A549 (cell line): ENCODE measurements around the gene SPP2. TPM values are rescaled to one million over a fixed set of nuclear protein-coding genes. Genes with fewer than 3 reads are reported as not detected.

Experiments
- ATAC-seq, 2 experiments: fragments of 200-7000 bp in 1 of 2; fragments of >200 bp in 1 of 2; cut with Nextera tagmentation in 1 of 2; cut with Tn5 transposase in 1 of 2; 3 replicates each; pipeline versions ENCODE4 v1.8.0 to v1.9.1; 2018 to 2020; ENCODE audit warnings: mild to moderate bottlenecking in 1 of 2, moderate library complexity in 1 of 2
- CTCF ChIA-PET: fragments of 300-600 bp; sonication (Branson Sonifier 250); formaldehyde crosslinking; extraction: SDS; loops from one replicate; lab custom pipeline; 2021; ENCODE audit warnings: antibody characterized with exemption, inconsistent platforms; lab: Yijun Ruan, JAX
- POLR2A ChIA-PET: fragments of 350-600 bp; formaldehyde crosslinking; extraction: SDS; loops from one replicate; lab custom pipeline; 2021; ENCODE audit warnings: antibody characterized with exemption, inconsistent platforms; lab: Yijun Ruan, JAX
- DNase-seq, 2 experiments: peaks; one replicate each; pipeline versions ENCODE4 v3.0.0 to v3.0.0-alpha.2; 2011 to 2016; ENCODE audit warnings: low read depth in 1 of 2, low spot score in 1 of 2
- FAIRE-seq: peaks from 2 replicates; lab custom pipeline; 2011; peaks lifted over from hg19 to GRCh38; lab: Jason Lieb, UNC
- H3K27ac ChIP-seq, 2 experiments: fragments of >200 bp; sonication (Bioruptor Twin); formaldehyde crosslinking; 3 replicates each; pipeline ENCODE4 v1.5.1; 2016 to 2017
- H3K4me1 ChIP-seq: fragments of >200 bp; sonication (Bioruptor Twin); formaldehyde crosslinking; 3 replicates; pipeline ENCODE4 v1.6.1; 2016
- H3K4me2 ChIP-seq: fragments of >200 bp; sonication (Bioruptor Twin); formaldehyde crosslinking; 3 replicates; pipeline ENCODE4 v1.6.1; 2016
- H3K4me3 ChIP-seq: fragments of >200 bp; sonication (Bioruptor Twin); formaldehyde crosslinking; 3 replicates; pipeline ENCODE4 v1.5.1; 2016
- H3K9me3 ChIP-seq: fragments of >200 bp; sonication (Bioruptor Twin); formaldehyde crosslinking; 3 replicates; pipeline ENCODE4 v1.6.1; 2016
- BHLHE40 ChIP-seq: IDR thresholded peaks from 2 replicates; pipeline ENCODE4 v1.6.1; 2012; ENCODE audit warnings: low read depth, low read length, inconsistent platforms
- CEBPB ChIP-seq, 2 experiments: fragments of >200 bp in 1 of 2; sonication (Bioruptor Twin) in 1 of 2; formaldehyde crosslinking in 1 of 2; IDR thresholded peaks; 2 replicates each; pipeline ENCODE4 v1.6.1; 2012 to 2016
- EHMT2 ChIP-seq: fragments of 200-600 bp; sonication (generic); IDR thresholded peaks from 2 replicates; pipeline ENCODE4 v1.6.1; 2016; ENCODE audit warnings: antibody characterized with exemption, low read depth, mild to moderate bottlenecking, moderate library complexity
- EP300 ChIP-seq, 2 experiments: fragments of >200 bp; sonication (Bioruptor Twin); formaldehyde crosslinking; IDR thresholded peaks; 2 replicates in 1 of 2; 3 replicates in 1 of 2; pipeline ENCODE4 v1.6.1; 2016 to 2017
- ESRRA ChIP-seq: fragments of 150-350 bp; IDR thresholded peaks from 2 replicates; pipeline ENCODE4 v1.6.1; 2014; ENCODE audit warnings: mild to moderate bottlenecking, low read length, borderline replicate concordance
- FOSL2 ChIP-seq, 2 experiments: fragments of 450-650 bp in 1 of 2; fragments of >200 bp in 1 of 2; sonication (Bioruptor Twin) in 1 of 2; formaldehyde crosslinking; IDR thresholded peaks; 2 replicates each; pipeline versions ENCODE4 v1.5.0 to v1.6.1; 2016 to 2020; ENCODE audit warnings: mild to moderate bottlenecking in 1 of 2, moderate library complexity in 1 of 2
- GATA3 ChIP-seq: IDR thresholded peaks from 2 replicates; pipeline ENCODE4 v1.6.1; 2012; ENCODE audit warnings: borderline replicate concordance
- HOXA7 ChIP-seq: fragments of 250-450 bp; sonication (Bioruptor Pico); IDR thresholded peaks from 2 replicates; pipeline ENCODE4 v1.5.0; 2020; ENCODE audit warnings: mild to moderate bottlenecking, moderate library complexity
- JUN ChIP-seq, 2 experiments: fragments of >200 bp; sonication (Bioruptor Twin); formaldehyde crosslinking; IDR thresholded peaks; 2 replicates in 1 of 2; 3 replicates in 1 of 2; pipeline ENCODE4 v1.6.1; 2016 to 2017
- JUNB ChIP-seq: fragments of >200 bp; sonication (Bioruptor Twin); formaldehyde crosslinking; IDR thresholded peaks from 2 replicates; pipeline ENCODE4 v1.6.1; 2016
- KDM1A ChIP-seq: fragments of 200-600 bp; sonication (generic); IDR thresholded peaks from 2 replicates; pipeline ENCODE4 v1.6.1; 2016; ENCODE audit warnings: low read depth, mild to moderate bottlenecking
- MAFK ChIP-seq: fragments of 450-650 bp; IDR thresholded peaks from 2 replicates; pipeline ENCODE4 v1.6.1; 2014; ENCODE audit not compliant: partially characterized antibody
- MAZ ChIP-seq: fragments of 150-350 bp; IDR thresholded peaks from 2 replicates; pipeline ENCODE4 v1.6.1; 2014; ENCODE audit warnings: antibody characterized with exemption, low read depth, low read length, borderline replicate concordance
- PHF8 ChIP-seq: fragments of 200-600 bp; sonication (generic); IDR thresholded peaks from 2 replicates; pipeline ENCODE4 v1.6.1; 2016; ENCODE audit warnings: low read depth, mild to moderate bottlenecking, antibody characterized with exemption, moderate library complexity, borderline replicate concordance
- RAD21 ChIP-seq, 2 experiments: fragments of >200 bp in 1 of 2; sonication (Bioruptor Twin) in 1 of 2; formaldehyde crosslinking in 1 of 2; IDR thresholded peaks in 1 of 2; conservative IDR thresholded peaks in 1 of 2; 2 replicates in 1 of 2; 3 replicates in 1 of 2; pipeline ENCODE4 v1.6.1; 2012 to 2018; ENCODE audit warnings: inconsistent platforms in 1 of 2
- SMC3 ChIP-seq: fragments of >200 bp; sonication (Bioruptor Twin); formaldehyde crosslinking; IDR thresholded peaks from 3 replicates; pipeline ENCODE4 v1.6.1; 2018; ENCODE audit warnings: inconsistent platforms
- SREBF2 ChIP-seq: fragments of 450-650 bp; IDR thresholded peaks from 2 replicates; pipeline ENCODE4 v1.6.1; 2014; ENCODE audit warnings: mild to moderate bottlenecking, moderate library complexity
- TFCP2L1 ChIP-seq: fragments of 250-450 bp; sonication (Bioruptor Pico); IDR thresholded peaks from 2 replicates; pipeline ENCODE4 v1.5.0; 2021; ENCODE audit warnings: mild to moderate bottlenecking
- TP53 ChIP-seq: fragments of 250-450 bp; sonication (Bioruptor Pico); IDR thresholded peaks from 2 replicates; pipeline ENCODE4 v1.5.0; 2021; ENCODE audit warnings: mild to moderate bottlenecking, moderate library complexity
- ZC3H11A ChIP-seq: fragments of 450-650 bp; IDR thresholded peaks from 2 replicates; pipeline ENCODE4 v1.6.1; 2014; ENCODE audit warnings: antibody characterized with exemption, mild to moderate bottlenecking
- WGBS: methylation state at CpG from one replicate; pipeline ENCODE4 v1.1.6; 2017; ENCODE audit errors: missing lambda C conversion rate; 5-methylcytosine and 5-hydroxymethylcytosine counted together
- polyA plus RNA-seq, 4 experiments: library from polyadenylated mRNA; depleted of rRNA in 3 of 4; stranded (reverse); fragments of >200 nt; fragmentation: RNase III in 1 of 4; extraction: RNeasy Plus Mini Kit Qiagen cat#74134 plus additional on column Dnase treatment in 1 of 4; gene quantifications; 2 replicates in 3 of 4; 3 replicates in 1 of 4; pipeline ENCODE4 v1.2.3, GENCODE V29; 2011 to 2017
- TF ChIP-seq, protein P1 (sequence below): fragments of >200 bp; sonication (Bioruptor Twin); formaldehyde crosslinking; IDR thresholded peaks from 2 replicates; pipeline ENCODE4 v1.6.1; 2016
- TF ChIP-seq, protein P2 (sequence below): fragments of 200-600 bp; sonication (generic); IDR thresholded peaks from 2 replicates; pipeline ENCODE4 v1.6.1; 2016; ENCODE audit warnings: antibody characterized with exemption, mild to moderate bottlenecking, moderate library complexity
- TF ChIP-seq, protein P3 (sequence below): fragments of >200 bp; sonication (Bioruptor Twin); formaldehyde crosslinking; IDR thresholded peaks from 3 replicates; pipeline ENCODE4 v1.6.1; 2016

The SPP2 gene
- polyA plus RNA-seq, 2 of the 4 experiments (the other 2 are of a cell fraction), result not detected

DNA sequence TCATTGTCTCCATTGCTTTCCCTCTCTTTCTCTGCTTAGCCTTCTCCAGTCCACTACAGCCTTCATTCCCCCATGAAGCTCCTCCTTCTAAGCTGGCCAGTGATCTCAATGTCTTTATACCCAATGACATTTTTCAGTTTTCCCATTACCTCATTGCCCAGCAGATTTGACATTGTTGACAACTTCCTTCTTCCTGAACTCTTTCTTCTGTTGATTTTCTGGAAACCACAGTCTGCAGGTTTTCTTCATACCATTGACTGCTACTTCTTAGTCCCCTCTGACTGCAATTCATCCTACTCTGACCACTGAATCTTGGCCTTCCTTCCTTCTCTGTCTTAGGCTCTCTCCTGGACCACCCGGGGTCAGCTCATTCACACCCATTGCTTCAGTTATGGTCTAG, 22.9 kb upstream of the SPP2 start:
- WGBS, result 97% methylated on average over 1 of the region's 1 CpG
- TF ChIP-seq TFCP2L1 (CRISPR knock-in tag), result no peak
- TF ChIP-seq KDM1A, result no peak
- no peak for TF ChIP-seq BHLHE40
- no peak for TF ChIP-seq MAZ
- TF ChIP-seq JUN (IDR thresholded peaks at IDR 0.05), result no peak
- TF ChIP-seq, protein P1, sequence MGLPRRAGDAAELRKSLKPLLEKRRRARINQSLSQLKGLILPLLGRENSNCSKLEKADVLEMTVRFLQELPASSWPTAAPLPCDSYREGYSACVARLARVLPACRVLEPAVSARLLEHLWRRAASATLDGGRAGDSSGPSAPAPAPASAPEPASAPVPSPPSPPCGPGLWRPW, result no peak
- Histone ChIP-seq H3K4me1 (peaks cover 43% of the 10 kb centered on the region), H3K27ac (peak overlapping the region; percentile 19 to 70; a peak in 4 of 6 replicates), H3K9me3 (peaks cover 19% of the 10 kb centered on the region), H3K4me3 (no peak overlapping the region), H3K4me2 (no peak overlapping the region)
- ATAC-seq (no peak), FAIRE-seq (no peak), DNase-seq (no peak)
- ChIA-PET CTCF (interaction anchor here (0.9 kb wide), 1 partner anchor 12 kb away, joined by 4 read pairs; no protein-coding TSS in a partner anchor), POLR2A (no interaction called here)

DNA sequence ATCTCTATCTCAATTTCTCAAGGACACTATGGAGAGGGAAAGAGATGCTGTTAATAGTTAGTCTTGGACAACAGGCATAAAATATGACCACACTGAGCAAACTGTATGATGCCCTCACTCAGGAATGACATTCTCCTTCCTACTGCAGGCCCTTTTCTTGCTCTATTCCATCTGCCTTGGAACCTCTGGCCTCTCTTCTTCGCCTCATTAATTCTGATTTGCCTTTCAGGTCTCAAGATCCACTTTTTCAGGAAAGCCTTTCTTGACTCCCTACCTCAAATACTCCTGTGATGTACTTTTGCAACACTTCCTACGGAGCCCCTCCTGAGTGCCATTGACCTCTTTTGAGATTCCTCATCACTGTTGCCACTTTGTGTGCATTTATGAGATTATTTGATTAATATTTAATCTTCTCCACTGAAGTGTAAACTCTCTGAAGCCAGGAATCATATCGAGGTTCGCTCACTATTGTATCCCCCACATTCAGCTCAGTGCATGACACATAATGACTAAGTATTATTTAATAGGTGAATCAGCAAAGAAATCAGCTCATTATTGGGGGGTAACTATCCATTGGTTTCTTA, 21.3 kb upstream of the SPP2 start:
- Histone ChIP-seq H3K9me3 (peaks cover 33% of the 10 kb centered on the region), H3K4me2 (peak overlapping the region; percentile 62), H3K4me1 (peaks cover 43% of the 10 kb centered on the region), H3K27ac (peak overlapping the region; percentile 58 to 70; a peak in 5 of 6 replicates), H3K4me3 (no peak overlapping the region)
- TF ChIP-seq FOSL2 (IDR thresholded peaks at IDR 0.05) (peak; percentile 85), FOSL2 (CRISPR knock-in tag; IDR thresholded peaks at IDR 0.05) (peak; percentile 71), CEBPB (IDR thresholded peaks at IDR 0.05) (peak; percentile 41 to 81), SREBF2 (no peak), ESRRA (no peak), TP53 (CRISPR knock-in tag) (no peak), JUN (IDR thresholded peaks at IDR 0.05) (peak; percentile 65 to 75; a peak in 3 of 5 replicates), JUNB (peak; percentile 92), KDM1A (no peak), EP300 (IDR thresholded peaks at IDR 0.05) (peak; percentile 42 to 62; a peak in 2 of 5 replicates), MAFK (peak; percentile 62), TFCP2L1 (CRISPR knock-in tag) (no peak), RAD21 (conservative IDR thresholded peaks at IDR 0.05 in 1 of 2, IDR thresholded peaks at IDR 0.05 in 1 of 2) (peak; percentile 20 to 24; a peak in 4 of 5 replicates), HOXA7 (no peak), EHMT2 (no peak), PHF8 (no peak), GATA3 (peak; percentile 72; the same call in 1 of the 2 replicates), ZC3H11A (no peak), SMC3 (peak; percentile 14; the same call in 1 of the 3 replicates)
- TF ChIP-seq, protein P2, sequence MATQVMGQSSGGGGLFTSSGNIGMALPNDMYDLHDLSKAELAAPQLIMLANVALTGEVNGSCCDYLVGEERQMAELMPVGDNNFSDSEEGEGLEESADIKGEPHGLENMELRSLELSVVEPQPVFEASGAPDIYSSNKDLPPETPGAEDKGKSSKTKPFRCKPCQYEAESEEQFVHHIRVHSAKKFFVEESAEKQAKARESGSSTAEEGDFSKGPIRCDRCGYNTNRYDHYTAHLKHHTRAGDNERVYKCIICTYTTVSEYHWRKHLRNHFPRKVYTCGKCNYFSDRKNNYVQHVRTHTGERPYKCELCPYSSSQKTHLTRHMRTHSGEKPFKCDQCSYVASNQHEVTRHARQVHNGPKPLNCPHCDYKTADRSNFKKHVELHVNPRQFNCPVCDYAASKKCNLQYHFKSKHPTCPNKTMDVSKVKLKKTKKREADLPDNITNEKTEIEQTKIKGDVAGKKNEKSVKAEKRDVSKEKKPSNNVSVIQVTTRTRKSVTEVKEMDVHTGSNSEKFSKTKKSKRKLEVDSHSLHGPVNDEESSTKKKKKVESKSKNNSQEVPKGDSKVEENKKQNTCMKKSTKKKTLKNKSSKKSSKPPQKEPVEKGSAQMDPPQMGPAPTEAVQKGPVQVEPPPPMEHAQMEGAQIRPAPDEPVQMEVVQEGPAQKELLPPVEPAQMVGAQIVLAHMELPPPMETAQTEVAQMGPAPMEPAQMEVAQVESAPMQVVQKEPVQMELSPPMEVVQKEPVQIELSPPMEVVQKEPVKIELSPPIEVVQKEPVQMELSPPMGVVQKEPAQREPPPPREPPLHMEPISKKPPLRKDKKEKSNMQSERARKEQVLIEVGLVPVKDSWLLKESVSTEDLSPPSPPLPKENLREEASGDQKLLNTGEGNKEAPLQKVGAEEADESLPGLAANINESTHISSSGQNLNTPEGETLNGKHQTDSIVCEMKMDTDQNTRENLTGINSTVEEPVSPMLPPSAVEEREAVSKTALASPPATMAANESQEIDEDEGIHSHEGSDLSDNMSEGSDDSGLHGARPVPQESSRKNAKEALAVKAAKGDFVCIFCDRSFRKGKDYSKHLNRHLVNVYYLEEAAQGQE, result no peak
- TF ChIP-seq, protein P1, result peak; percentile 33; the same call in 1 of the 2 replicates
- TF ChIP-seq, protein P3, sequence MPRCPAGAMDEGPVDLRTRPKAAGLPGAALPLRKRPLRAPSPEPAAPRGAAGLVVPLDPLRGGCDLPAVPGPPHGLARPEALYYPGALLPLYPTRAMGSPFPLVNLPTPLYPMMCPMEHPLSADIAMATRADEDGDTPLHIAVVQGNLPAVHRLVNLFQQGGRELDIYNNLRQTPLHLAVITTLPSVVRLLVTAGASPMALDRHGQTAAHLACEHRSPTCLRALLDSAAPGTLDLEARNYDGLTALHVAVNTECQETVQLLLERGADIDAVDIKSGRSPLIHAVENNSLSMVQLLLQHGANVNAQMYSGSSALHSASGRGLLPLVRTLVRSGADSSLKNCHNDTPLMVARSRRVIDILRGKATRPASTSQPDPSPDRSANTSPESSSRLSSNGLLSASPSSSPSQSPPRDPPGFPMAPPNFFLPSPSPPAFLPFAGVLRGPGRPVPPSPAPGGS, result no peak
- 8% methylated on average over 4 of the region's 4 CpGs for WGBS
- ATAC-seq, result peak; percentile 82 to 93
- CTCF ChIA-PET, result interaction anchor here (1.0 to 1.1 kb wide), 3 partner anchors 172 to 516 kb away, joined by 3 to 4 read pairs (median 3); no protein-coding TSS in a partner anchor
- FAIRE-seq, result peak; percentile 18
- POLR2A ChIA-PET, result no interaction called here
- DNase-seq, result peak; percentile 21 to 79
